ENCODE results near the gene SLC8A1.

- no peak for TF ChIP-seq CTCF (IDR thresholded peaks at IDR 0.05)
- no peak for TF ChIP-seq POLR2A (IDR thresholded peaks at IDR 0.05)
These were observed 348.3 kb downstream of the SLC8A1 start for GRCh38 chr2:40103590-40103989.
